Putamen (tissue), 1 donor: ENCODE data around the gene POLD4.

Source experiments
- DNase-seq: peaks from one replicate; pipeline ENCODE4 v3.0.0-alpha.2; 2016; ENCODE audit warnings: low spot score

POLD4 gene

GRCh38 chr11:67301313-67301921 lies 51.9 kb downstream of the POLD4 start:
- DNase-seq: no peak
